HepG2 (cell line): ENCODE results near the gene NEURL1. TPM values are rescaled to one million over a fixed set of nuclear protein-coding genes. Genes with fewer than 3 reads are reported as not detected.

ENCODE experiments used
- ATAC-seq: fragments of 200-7000 bp; cut with Tn5 transposase; 3 replicates; pipeline ENCODE4 v1.9.1; 2020; ENCODE audit warnings: mild to moderate bottlenecking, moderate library complexity
- BruUV-seq: library from RNA; stranded (reverse); fragments of 400-500 nt; replicated peaks from 2 replicates; lab custom pipeline; 2021; lab: Mats Ljungman, UMichigan
- CTCF ChIA-PET: fragments of 300-600 bp; formaldehyde crosslinking; extraction: SDS; loops from one replicate; lab custom pipeline; 2021; ENCODE audit warnings: low total read pairs, inconsistent platforms, low intra/inter-chr PET ratio; lab: Yijun Ruan, JAX
- POLR2A ChIA-PET: fragments of 350-600 bp; sonication (Branson Sonifier 250); formaldehyde crosslinking; loops from one replicate; lab custom pipeline; 2020; ENCODE audit warnings: antibody characterized with exemption, inconsistent platforms; lab: Yijun Ruan, JAX
- DNase-seq: peaks from one replicate; pipeline ENCODE4 v3.0.0-alpha.2; 2015; ENCODE audit warnings: low spot score
- FAIRE-seq: peaks from 3 replicates; lab custom pipeline; 2011; peaks lifted over from hg19 to GRCh38; lab: Jason Lieb, UNC
- H2AFZ ChIP-seq: one replicate; pipeline ENCODE4 v1.6.1; 2011; ENCODE audit warnings: low read length, inconsistent platforms
- H3K27ac ChIP-seq: fragments of 300-600 bp; 3 replicates; pipeline ENCODE4 v1.8.0; 2011; ENCODE audit warnings: mixed run types, mild to moderate bottlenecking, mixed read lengths, low read length, inconsistent platforms; ENCODE audit not compliant: insufficient read depth; ENCODE audit errors: extremely low read length
- H3K27me3 ChIP-seq, 2 experiments: fragments of 200-600 bp in 1 of 2; 2 replicates in 1 of 2; 3 replicates in 1 of 2; pipeline versions ENCODE4 v1.6.0 to v1.8.0; 2011; ENCODE audit warnings: low read length in 2 of 2, mild to moderate bottlenecking in 2 of 2, moderate library complexity in 2 of 2, inconsistent platforms in 1 of 2; ENCODE audit not compliant: insufficient read depth in 2 of 2, control insufficient read depth in 1 of 2
- H3K36me3 ChIP-seq, 2 experiments: fragments of 200-600 bp in 1 of 2; replicated peaks in 1 of 2; 2 replicates in 1 of 2; 3 replicates in 1 of 2; pipeline versions ENCODE4 v1.5.1 to v1.8.0; 2011; ENCODE audit warnings: low read length in 2 of 2, inconsistent platforms in 1 of 2; ENCODE audit not compliant: insufficient read depth in 2 of 2, control insufficient read depth in 1 of 2
- H3K4me1 ChIP-seq: 2 replicates; pipeline ENCODE4 v1.5.1; 2012; ENCODE audit warnings: low read length, inconsistent platforms; ENCODE audit not compliant: insufficient read depth
- H3K4me2 ChIP-seq: 2 replicates; pipeline ENCODE4 v1.6.0; 2011; ENCODE audit warnings: low read depth, low read length, inconsistent platforms
- H3K4me3 ChIP-seq, 3 experiments: fragments of 200-600 bp in 1 of 3; sonication (generic), shearing (Covaris generic) in 1 of 3; replicated peaks in 1 of 3; 2 replicates each; pipeline ENCODE4 v1.5.1; 2011 to 2016; ENCODE audit warnings: low read length in 3 of 3, inconsistent platforms in 2 of 3, low read depth in 2 of 3, mild to moderate bottlenecking in 2 of 3, control low read depth in 1 of 3, mixed read lengths in 1 of 3; ENCODE audit not compliant: insufficient read depth in 1 of 3
- H3K79me2 ChIP-seq: one replicate; pipeline ENCODE4 v1.6.1; 2011; ENCODE audit warnings: low read length, inconsistent platforms; ENCODE audit not compliant: insufficient read depth
- H3K9ac ChIP-seq: 2 replicates; pipeline ENCODE4 v1.6.0; 2011; ENCODE audit warnings: mild to moderate bottlenecking, low read depth, low read length, inconsistent platforms; ENCODE audit not compliant: insufficient read depth
- H3K9me3 ChIP-seq: 2 replicates; pipeline ENCODE4 v1.5.1; 2012; ENCODE audit warnings: mild to moderate bottlenecking, low read length
- H4K20me1 ChIP-seq: 2 replicates; pipeline ENCODE4 v1.6.0; 2011; ENCODE audit warnings: inconsistent platforms, mild to moderate bottlenecking, low read length, moderate library complexity; ENCODE audit not compliant: insufficient read depth
- ATRX ChIP-seq: sonication (generic); formaldehyde crosslinking; IDR thresholded peaks from 2 replicates; pipeline ENCODE4 v1.4.0; 2020; ENCODE audit warnings: missing genetic modification reagents, borderline replicate concordance
- CEBPZ ChIP-seq: IDR thresholded peaks from 2 replicates; pipeline ENCODE4 v1.6.1; 2012; ENCODE audit warnings: low read length, improper control_type of control experiment
- HES4 ChIP-seq: sonication (generic); formaldehyde crosslinking; IDR thresholded peaks from 2 replicates; pipeline ENCODE4 v1.9.0; 2021; ENCODE audit warnings: mild to moderate bottlenecking, missing genetic modification reagents, borderline replicate concordance
- ZMYM2 ChIP-seq: sonication (generic); formaldehyde crosslinking; IDR thresholded peaks from 2 replicates; pipeline ENCODE4 v1.8.0; 2022; ENCODE audit warnings: mild to moderate bottlenecking, missing genetic modification reagents
- ZNF672 ChIP-seq: sonication (generic); formaldehyde crosslinking; IDR thresholded peaks from 2 replicates; pipeline ENCODE4 v1.8.1; 2022; ENCODE audit warnings: missing genetic modification reagents
- ZNF775 ChIP-seq: sonication (generic); formaldehyde crosslinking; IDR thresholded peaks from 2 replicates; pipeline ENCODE4 v1.4.0; 2020; ENCODE audit warnings: missing genetic modification reagents, mild to moderate bottlenecking, moderate library complexity, borderline replicate concordance
- ZNF83 ChIP-seq: sonication (generic); formaldehyde crosslinking; IDR thresholded peaks from 2 replicates; pipeline ENCODE4 v1.4.0; 2020; ENCODE audit warnings: missing genetic modification reagents, mild to moderate bottlenecking, borderline replicate concordance
- WGBS: methylation state at CpG from one replicate; pipeline ENCODE4 v1.1.6; 2017; ENCODE audit warnings: low lambda C conversion rate; 5-methylcytosine and 5-hydroxymethylcytosine counted together
- in situ Hi-C: cut with HindIII; loops from 2 replicates; pipeline ENCODE4 v1.10.0; 2017; ENCODE audit warnings: low pct_unique_long_range_greater_than_20kb; ENCODE audit not compliant: extremely low pct_ligation_motif_present
- intact Hi-C: fragments of 100-400 bp; cut with micrococcal nuclease; formaldehyde crosslinking; loops from one replicate; pipeline ENCODE4 v1.10.0; 2022; ENCODE audit not compliant: unreplicated experiment
- polyA plus RNA-seq, 8 experiments: library from polyadenylated mRNA; depleted of rRNA in 3 of 8; stranded (reverse) in 7 of 8; unstranded in 1 of 8; fragments of >200 nt; fragmentation: Illumina TruSeq in 4 of 8; extraction: Trizol in 4 of 8; gene quantifications; 2 replicates each; pipeline versions ENCODE4 v1.2.1 to v1.2.3, GENCODE V29; 2011 to 2016; ENCODE audit warnings: low read depth in 4 of 8, missing spikeins in 1 of 8, mixed read lengths in 1 of 8; ENCODE audit not compliant: insufficient read depth in 1 of 8
- total RNA-seq, 5 experiments: library from RNA; depleted of rRNA; stranded (reverse); fragments of >200 nt; fragmentation: Illumina TruSeq; extraction: Trizol; gene quantifications; 2 replicates each; pipeline ENCODE4 v1.2.3, GENCODE V29; 2016; ENCODE audit warnings: low read depth in 1 of 5

Gene NEURL1
- total and polyA plus RNA-seq, 2 of the 13 experiments (the other 11 are each of a cell fraction or from before 2014, with no cell fraction given), result not detected

GRCh38 chr10:103556383-103557007 is 63.0 kb downstream of the NEURL1 start:
- H3K36me3 ChIP-seq, result no peaks in the 10 kb centered on the region
- no peaks in the 10 kb centered on the region for H4K20me1 ChIP-seq
- TF ChIP-seq ZNF83 (no peak), CEBPZ (no peak), ZNF775 (CRISPR knock-in tag) (no peak), ZMYM2 (CRISPR knock-in tag) (no peak), ATRX (CRISPR knock-in tag) (no peak), HES4 (CRISPR knock-in tag) (no peak), ZNF672 (CRISPR knock-in tag) (no peak)
- no peaks in the 10 kb centered on the region for H3K79me2 ChIP-seq
- ATAC-seq, result no peak
- DNase-seq, result no peak
- intact Hi-C loops (no loop called here), in situ Hi-C loops (no loop called here)
- ChIA-PET POLR2A (no interaction called here), CTCF (no interaction called here)
- peaks cover 17 to 80% of the 10 kb centered on the region in 2 experiments for H3K27me3 ChIP-seq
- H3K4me1 ChIP-seq, result peaks cover 13% of the 10 kb centered on the region
- no peaks in the 10 kb centered on the region for H3K9me3 ChIP-seq
- no peak overlapping the region for H3K9ac ChIP-seq
- FAIRE-seq, result no peak
- no TSS peak for BruUV-seq
- no peak overlapping the region for H3K4me3 ChIP-seq
- no peak overlapping the region for H3K27ac ChIP-seq
- H3K4me2 ChIP-seq, result no peak overlapping the region
- WGBS, result 59% methylated on average over 7 of the region's 12 CpGs
- H2AFZ ChIP-seq, result no peak overlapping the region
